Stimulated activated CD8-positive, alpha-beta memory T cell treated with anti-CD3 and anti-CD28 coated beads, Interleukin-15, amount 100 ng/mL, for 1 hour (primary cell): ENCODE measurements around the gene PSME2.

Experiments used
- DNase-seq: peaks from one replicate; pipeline ENCODE4 v3.0.0-alpha.2; 2020; ENCODE audit warnings: low read depth

PSME2 gene

GRCh38 chr14:24151404-24152080 is 5.1 kb upstream of the PSME2 start:
- DNase-seq = no peak

- DNase-seq = no peak
Measured at GRCh38 chr14:24150993-24151392, 4.6 kb upstream of the PSME2 start.

- no peak for DNase-seq
Measured at GRCh38 chr14:24150567-24150966, 4.2 kb upstream of the PSME2 start.

GRCh38 chr14:24150061-24150460 is 3.7 kb upstream of the PSME2 start:
- no peak for DNase-seq

- DNase-seq = no peak
Measured at GRCh38 chr14:24149302-24149969, 3.0 kb upstream of the PSME2 start.

- no peak for DNase-seq
Measured at GRCh38 chr14:24147761-24148428, 1.5 kb upstream of the PSME2 start.

GRCh38 chr14:24146978-24147760 is 759 bp upstream of the PSME2 start, which contains the start of gene RNF31:
RNF31 (plus strand) TSS chr14:24147498; CDS start chr14:24147699, 201 bp downstream.
- peak; percentile 94 for DNase-seq

- no peak for DNase-seq
Measured at GRCh38 chr14:24145690-24146452, 539 bp downstream of the PSME2 start.

- DNase-seq = no peak
Measured at GRCh38 chr14:24145219-24145618, 1.2 kb downstream of the PSME2 start.

- DNase-seq = no peak
Measured at GRCh38 chr14:24144451-24144850, 2.0 kb downstream of the PSME2 start.

- no peak for DNase-seq
Measured at GRCh38 chr14:24143511-24143910, 2.9 kb downstream of the PSME2 start.

- DNase-seq = peak; percentile 99
Measured at GRCh38 chr14:24141097-24141880, 5.1 kb downstream of the PSME2 start, which contains the start of gene EMC9. EMC9 (minus strand) TSS chr14:24141591; CDS start chr14:24141304, 287 bp downstream.

- no peak for DNase-seq
Measured at GRCh38 chr14:24139272-24139934, 7.0 kb downstream of the PSME2 start.

GRCh38 chr14:24138396-24139271 is 7.8 kb downstream of the PSME2 start:
- no peak for DNase-seq

- DNase-seq = no peak
Measured at GRCh38 chr14:24137529-24138395, 8.6 kb downstream of the PSME2 start.

GRCh38 chr14:24136684-24137528 is 9.5 kb downstream of the PSME2 start:
- no peak for DNase-seq
